Right lobe of liver (tissue), 6 donors: ENCODE measurements around the gene EPHA10. TPM values are rescaled to one million over a fixed set of nuclear protein-coding genes. Genes with fewer than 3 reads are reported as not detected.
A peak's percentile ranks its signal among the peaks of the same experiment; 100 is the strongest.

ENCODE experiments used
- ATAC-seq, 4 donors: fragments of 200-7000 bp; cut with Tn5 transposase; one replicate each; pipeline ENCODE4 v1.9.1; 2020; ENCODE audit warnings: mild to moderate bottlenecking in 4 of 4, moderate library complexity in 4 of 4
- DNase-seq, 3 donors: peaks; one replicate each; pipeline ENCODE4 v3.0.0-alpha.2; 2020
- H3K27ac ChIP-seq, 3 donors: fragments of 200-600 bp; one replicate each; pipeline ENCODE4 v1.8.0; 2022
- H3K27me3 ChIP-seq, 2 donors: fragments of 200-600 bp; one replicate each; pipeline ENCODE4 v1.8.0; 2022
- H3K36me3 ChIP-seq, 4 donors: fragments of 200-600 bp; sonication (generic) in 1 of 4; one replicate each; pipeline versions ENCODE4 v1.5.1 to v1.8.0; 2017 to 2022; ENCODE audit warnings: control low read depth in 1 of 4
- H3K4me1 ChIP-seq, 4 donors: fragments of 200-600 bp; sonication (generic) in 1 of 4; one replicate each; pipeline versions ENCODE4 v1.5.1 to v1.8.0; 2017 to 2022; ENCODE audit warnings: control low read depth in 1 of 4
- H3K4me3 ChIP-seq, 3 donors: fragments of 200-600 bp; one replicate each; pipeline ENCODE4 v1.8.0; 2022
- H3K9me3 ChIP-seq, 4 donors: fragments of 200-600 bp; sonication (generic) in 1 of 4; one replicate each; pipeline versions ENCODE4 v1.5.1 to v1.8.0; 2017 to 2022; ENCODE audit warnings: control low read depth in 1 of 4
- POLR2A ChIP-seq: fragments of 450-650 bp; IDR thresholded peaks from one replicate; pipeline ENCODE4 v1.6.1; 2017; ENCODE audit warnings: antibody characterized with exemption, mild to moderate bottlenecking
- WGBS: methylation state at CpG from one replicate; pipeline ENCODE4 v1.1.6; 2018; ENCODE audit warnings: low coverage, low lambda C conversion rate; ENCODE audit not compliant: insufficient coverage; ENCODE audit errors: missing lambda C conversion rate; 5-methylcytosine and 5-hydroxymethylcytosine counted together
- intact Hi-C, 2 donors: fragments of 100-400 bp; cut with DNase I; formaldehyde crosslinking; loops; one replicate each; pipeline versions ENCODE4 v1.11.2 to v1.14.1; 2022
- total RNA-seq, 6 experiments: library from RNA; depleted of rRNA in 2 of 6; stranded (reverse); fragments of >200 nt in 2 of 6; fragmentation: NEBNext Ultra II Directional in 3 of 6; extraction: Animal tissue kit (Norgen Biotek cat#: 25700) in 3 of 6; gene quantifications; one replicate each; pipeline versions ENCODE4 v1.1.0 to v1.2.4, GENCODE V29; 2016 to 2023
- TF ChIP-seq, protein P1 (sequence below), 4 donors: fragments of 200-600 bp in 3 of 4; fragments of 450-650 bp in 1 of 4; IDR thresholded peaks; one replicate each; pipeline versions ENCODE4 v1.5.1 to v1.8.0; 2016 to 2022; ENCODE audit warnings: antibody characterized with exemption in 4 of 4, mild to moderate bottlenecking in 2 of 4
- donor health status: DM: no; HTN: yes; CAD: no.
- donor health status: DM: no; HTN: no; CAD: no.
- donor health status: DM: no; HTN: no; CAD: no.
- donor health status: DM: no; HTN: yes; CAD: no.
- donor health status: DM: no; HTN: yes; CAD: no.

Gene EPHA10
- total RNA-seq, 6 experiments from 2014 or later = 0.07 to 0.16 TPM; not detected in 4

- H3K27me3 ChIP-seq = peaks cover 0 to 19% of the 10 kb centered on the region in 2 donors
- 17% methylated on average over 18 of the region's 25 CpGs for WGBS
Observed at GRCh38 chr1:37763791-37764413, 1.0 kb downstream of the EPHA10 start.

DNA sequence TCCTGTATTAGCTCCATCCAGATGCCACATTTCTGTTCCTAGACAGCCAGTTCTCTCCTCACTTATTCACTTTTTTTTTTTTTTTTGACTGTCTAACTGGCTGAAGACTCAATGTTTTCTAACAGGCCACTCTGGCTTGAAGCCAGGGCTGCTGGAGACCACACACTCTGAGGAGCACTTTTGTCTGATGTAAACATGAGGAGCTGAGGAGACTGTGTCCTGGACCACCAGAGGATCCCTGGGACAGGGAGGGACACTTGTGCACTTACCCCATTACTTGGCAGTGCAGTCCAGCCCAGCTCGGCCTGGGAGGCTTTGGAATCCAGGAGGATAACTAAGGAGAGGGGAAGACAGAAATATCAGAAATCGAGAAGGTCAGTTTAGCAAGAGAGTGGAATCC, 2.4 kb downstream of the EPHA10 start:
- TF ChIP-seq, protein P1, sequence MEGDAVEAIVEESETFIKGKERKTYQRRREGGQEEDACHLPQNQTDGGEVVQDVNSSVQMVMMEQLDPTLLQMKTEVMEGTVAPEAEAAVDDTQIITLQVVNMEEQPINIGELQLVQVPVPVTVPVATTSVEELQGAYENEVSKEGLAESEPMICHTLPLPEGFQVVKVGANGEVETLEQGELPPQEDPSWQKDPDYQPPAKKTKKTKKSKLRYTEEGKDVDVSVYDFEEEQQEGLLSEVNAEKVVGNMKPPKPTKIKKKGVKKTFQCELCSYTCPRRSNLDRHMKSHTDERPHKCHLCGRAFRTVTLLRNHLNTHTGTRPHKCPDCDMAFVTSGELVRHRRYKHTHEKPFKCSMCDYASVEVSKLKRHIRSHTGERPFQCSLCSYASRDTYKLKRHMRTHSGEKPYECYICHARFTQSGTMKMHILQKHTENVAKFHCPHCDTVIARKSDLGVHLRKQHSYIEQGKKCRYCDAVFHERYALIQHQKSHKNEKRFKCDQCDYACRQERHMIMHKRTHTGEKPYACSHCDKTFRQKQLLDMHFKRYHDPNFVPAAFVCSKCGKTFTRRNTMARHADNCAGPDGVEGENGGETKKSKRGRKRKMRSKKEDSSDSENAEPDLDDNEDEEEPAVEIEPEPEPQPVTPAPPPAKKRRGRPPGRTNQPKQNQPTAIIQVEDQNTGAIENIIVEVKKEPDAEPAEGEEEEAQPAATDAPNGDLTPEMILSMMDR (IDR thresholded peaks at IDR 0.05) = no peak
- TF ChIP-seq POLR2A = no peak
- Histone ChIP-seq H3K27me3 (peaks cover 0 to 19% of the 10 kb centered on the region in 2 donors), H3K9me3 (no peaks in the 10 kb centered on the region), H3K4me1 (no peaks in the 10 kb centered on the region), H3K36me3 (no peaks in the 10 kb centered on the region), H3K4me3 (no peak overlapping the region), H3K27ac (no peak overlapping the region)
- 20% methylated on average over 2 of the region's 2 CpGs for WGBS
- ATAC-seq (no peak), DNase-seq (peak in 1 of 3 donors; percentile 3)
- intact Hi-C loops = no loop called here

More at GRCh38 chr1:37763791-37764413, 1.0 kb downstream of the EPHA10 start:
- DNase-seq (no peak), ATAC-seq (no peak)
- Histone ChIP-seq H3K4me1 (no peaks in the 10 kb centered on the region), H3K9me3 (no peaks in the 10 kb centered on the region), H3K27ac (no peak overlapping the region), H3K36me3 (no peaks in the 10 kb centered on the region), H3K4me3 (no peak overlapping the region)
- intact Hi-C loops = no loop called here
- TF ChIP-seq POLR2A = no peak
- TF ChIP-seq, protein P1 (IDR thresholded peaks at IDR 0.05) = no peak

DNA sequence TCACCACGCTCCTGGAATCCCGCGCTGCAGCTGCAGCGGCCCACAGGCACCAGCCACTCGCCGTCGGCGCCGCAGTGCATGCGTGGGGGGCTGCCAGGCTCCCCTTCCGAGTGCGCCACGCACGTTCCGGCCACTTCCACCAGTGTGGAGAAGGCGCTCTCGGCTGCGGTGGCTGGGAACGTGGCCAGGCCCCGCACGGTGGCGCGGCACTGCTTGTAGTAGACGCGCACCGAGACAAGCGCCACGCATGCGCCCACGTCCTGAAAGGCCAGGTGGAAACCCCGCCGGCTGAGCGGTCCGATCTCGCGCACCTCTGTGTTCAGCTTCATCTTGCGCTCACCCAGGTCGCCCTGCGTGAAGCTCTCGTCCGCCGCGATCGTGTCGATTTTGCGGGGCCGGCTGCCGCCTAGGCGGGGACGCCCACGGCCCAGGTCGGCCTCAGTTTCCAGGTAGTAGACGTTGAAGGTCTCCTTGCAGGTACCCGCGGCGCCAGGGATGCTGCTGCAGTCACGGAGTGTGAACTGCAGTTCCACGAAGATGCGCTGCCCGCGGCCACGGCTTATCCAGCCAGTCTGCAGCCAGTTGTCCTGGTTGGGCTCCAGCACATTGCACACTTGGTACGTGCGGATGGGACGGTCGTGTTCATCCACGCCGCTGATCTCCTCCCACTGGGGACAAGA, 3.4 kb downstream of the EPHA10 start:
- H3K36me3 ChIP-seq = no peaks in the 10 kb centered on the region
- no peak for ATAC-seq
- DNase-seq = peak in 1 of 3 donors; percentile 39
- H3K27ac ChIP-seq = no peak overlapping the region
- H3K9me3 ChIP-seq = no peaks in the 10 kb centered on the region
- no peak overlapping the region for H3K4me3 ChIP-seq
- intact Hi-C loops = no loop called here
- TF ChIP-seq, protein P1 (IDR thresholded peaks at IDR 0.05) = no peak
- no peak for TF ChIP-seq POLR2A
- 43% methylated on average over 19 of the region's 68 CpGs for WGBS
- peaks cover 0 to 19% of the 10 kb centered on the region in 2 donors for H3K27me3 ChIP-seq
- H3K4me1 ChIP-seq = no peaks in the 10 kb centered on the region

DNA sequence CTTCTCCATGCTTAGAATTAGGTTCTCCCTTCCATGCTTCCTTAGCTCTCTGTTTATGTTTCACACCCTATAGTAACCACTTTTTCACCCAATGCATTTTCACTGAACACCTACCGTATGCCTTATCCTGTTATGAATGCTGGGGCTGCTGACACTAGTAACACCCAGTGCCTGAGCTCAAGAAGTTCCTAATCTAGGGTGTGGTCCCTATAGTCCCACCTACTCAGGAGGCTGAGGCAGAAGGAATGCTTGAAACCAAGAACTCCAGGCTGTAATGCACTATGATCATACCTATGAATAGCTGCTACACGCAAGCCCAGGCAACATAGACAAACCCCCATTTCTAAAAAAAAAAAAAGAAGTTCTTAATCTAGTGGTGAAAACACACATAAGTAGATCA, 5.5 kb downstream of the EPHA10 start:
- WGBS = 46% methylated on average over 2 of the region's 2 CpGs

More for the DNA sequence above, 5.5 kb downstream of the EPHA10 start:
- intact Hi-C loops = no loop called here
- Histone ChIP-seq H3K36me3 (no peaks in the 10 kb centered on the region), H3K4me1 (no peaks in the 10 kb centered on the region), H3K4me3 (no peak overlapping the region), H3K9me3 (no peaks in the 10 kb centered on the region), H3K27ac (no peak overlapping the region), H3K27me3 (peaks cover 0 to 10% of the 10 kb centered on the region in 2 donors)
- TF ChIP-seq, protein P1 (IDR thresholded peaks at IDR 0.05) = no peak
- no peak for TF ChIP-seq POLR2A
- no peak for ATAC-seq
- DNase-seq = peak in 1 of 3 donors; percentile 0
